ENCODE data around the gene LYPD4. TPM values are rescaled to one million over a fixed set of nuclear protein-coding genes. Genes with fewer than 3 reads are reported as not detected.

Gene LYPD4
- total RNA-seq, 1 donor from 2014 or later = not detected

- peaks cover 54% of the 10 kb centered on the region for H3K4me1 ChIP-seq
- H3K27ac ChIP-seq (replicated peaks) = peak overlapping the region; percentile 99
Observed at GRCh38 chr19:41860419-41861115, 16.1 kb upstream of the LYPD4 start.

GRCh38 chr19:41859618-41860418 lies 15.3 kb upstream of the LYPD4 start, which contains the start of gene RPS19:
Gene RPS19, plus strand, starts transcription at chr19:41860255. Its CDS starts 520 bp downstream, at chr19:41860775.
- H3K9me3 ChIP-seq (replicated peaks) = no peaks in the 10 kb centered on the region
- peak; percentile 76 for TF ChIP-seq CTCF (IDR thresholded peaks at IDR 0.05; ENCODE audit: borderline replicate concordance)
- H3K36me3 ChIP-seq = peaks cover 40% of the 10 kb centered on the region
- peak within 1 kb of the TSS; percentile 99 for H3K27ac ChIP-seq (replicated peaks)
- peaks cover 14% of the 10 kb centered on the region for H3K27me3 ChIP-seq (ENCODE audit: low read depth)
- intact Hi-C loops (cut with micrococcal nuclease) = loop anchor here (10.0 kb wide), 1 partner anchor 75 kb away; no protein-coding TSS in a partner anchor
- H3K4me3 ChIP-seq = peak within 1 kb of the TSS; percentile 95
- DNase-seq = peak; percentile 98
- peaks cover 47% of the 10 kb centered on the region for H3K4me1 ChIP-seq

More at GRCh38 chr19:41860419-41861115, 16.1 kb upstream of the LYPD4 start:
- intact Hi-C loops (cut with micrococcal nuclease) = loop anchor here (10.0 kb wide), 1 partner anchor 74 kb away; no protein-coding TSS in a partner anchor
- Histone ChIP-seq H3K27me3 (ENCODE audit: low read depth) (peaks cover 6% of the 10 kb centered on the region), H3K36me3 (peaks cover 47% of the 10 kb centered on the region), H3K4me3 (peak overlapping the region; percentile 95), H3K9me3 (replicated peaks) (no peaks in the 10 kb centered on the region)
- no peak for TF ChIP-seq CTCF (IDR thresholded peaks at IDR 0.05; ENCODE audit: borderline replicate concordance)
- no peak for DNase-seq

GRCh38 chr19:41859213-41859617 lies 14.7 kb upstream of the LYPD4 start:
- TF ChIP-seq CTCF (IDR thresholded peaks at IDR 0.05; ENCODE audit: borderline replicate concordance) = no peak
- H3K27me3 ChIP-seq (ENCODE audit: low read depth) = peaks cover 16% of the 10 kb centered on the region
- peak overlapping the region; percentile 95 for H3K4me3 ChIP-seq
- peaks cover 41% of the 10 kb centered on the region for H3K4me1 ChIP-seq
- intact Hi-C loops (cut with micrococcal nuclease) = no loop called here
- H3K36me3 ChIP-seq = peaks cover 34% of the 10 kb centered on the region
- H3K9me3 ChIP-seq (replicated peaks) = no peaks in the 10 kb centered on the region
- H3K27ac ChIP-seq (replicated peaks) = peak overlapping the region; percentile 99
- DNase-seq = no peak

GRCh38 chr19:41853768-41854167 lies 9.3 kb upstream of the LYPD4 start:
- intact Hi-C loops (cut with micrococcal nuclease) = no loop called here
- no peaks in the 10 kb centered on the region for H3K4me1 ChIP-seq
- no peak for TF ChIP-seq CTCF (IDR thresholded peaks at IDR 0.05; ENCODE audit: borderline replicate concordance)
- peaks cover 62% of the 10 kb centered on the region for H3K27me3 ChIP-seq (ENCODE audit: low read depth)
- no peaks in the 10 kb centered on the region for H3K9me3 ChIP-seq (replicated peaks)
- no peak overlapping the region for H3K27ac ChIP-seq (replicated peaks)
- no peaks in the 10 kb centered on the region for H3K36me3 ChIP-seq
- no peak overlapping the region for H3K4me3 ChIP-seq
- no peak for DNase-seq

- DNase-seq = no peak
- H3K36me3 ChIP-seq = no peaks in the 10 kb centered on the region
- TF ChIP-seq CTCF (IDR thresholded peaks at IDR 0.05; ENCODE audit: borderline replicate concordance) = no peak
- no peaks in the 10 kb centered on the region for H3K4me1 ChIP-seq
- H3K27ac ChIP-seq (replicated peaks) = no peak overlapping the region
- no peaks in the 10 kb centered on the region for H3K9me3 ChIP-seq (replicated peaks)
- peaks cover 66% of the 10 kb centered on the region for H3K27me3 ChIP-seq (ENCODE audit: low read depth)
- H3K4me3 ChIP-seq = no peak overlapping the region
- intact Hi-C loops (cut with micrococcal nuclease) = no loop called here
Observed at GRCh38 chr19:41853344-41853743, 8.9 kb upstream of the LYPD4 start.
